AG20443 (cell line): Measurements from ENCODE around the gene KPNA3.
"Not testable (repeated sequence)": the region's sequence is repeated elsewhere in the genome, so short reads cannot be mapped to it uniquely, and the experiment has no call there.

Experiments used
- DNase-seq: peaks from one replicate; pipeline ENCODE4 v3.0.0; 2012; ENCODE audit warnings: low spot score, mixed read lengths

Gene KPNA3, protein sequence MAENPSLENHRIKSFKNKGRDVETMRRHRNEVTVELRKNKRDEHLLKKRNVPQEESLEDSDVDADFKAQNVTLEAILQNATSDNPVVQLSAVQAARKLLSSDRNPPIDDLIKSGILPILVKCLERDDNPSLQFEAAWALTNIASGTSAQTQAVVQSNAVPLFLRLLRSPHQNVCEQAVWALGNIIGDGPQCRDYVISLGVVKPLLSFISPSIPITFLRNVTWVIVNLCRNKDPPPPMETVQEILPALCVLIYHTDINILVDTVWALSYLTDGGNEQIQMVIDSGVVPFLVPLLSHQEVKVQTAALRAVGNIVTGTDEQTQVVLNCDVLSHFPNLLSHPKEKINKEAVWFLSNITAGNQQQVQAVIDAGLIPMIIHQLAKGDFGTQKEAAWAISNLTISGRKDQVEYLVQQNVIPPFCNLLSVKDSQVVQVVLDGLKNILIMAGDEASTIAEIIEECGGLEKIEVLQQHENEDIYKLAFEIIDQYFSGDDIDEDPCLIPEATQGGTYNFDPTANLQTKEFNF

GRCh38 chr13:49792550-49793324 lies at the start of gene KPNA3:
KPNA3 (minus strand) TSS chr13:49792682; CDS start chr13:49792506, 176 bp downstream.
- DNase-seq: peak; percentile 96

- no peak for DNase-seq
Measured at GRCh38 chr13:49841964-49842363, 49.5 kb upstream of the KPNA3 start.

DNA sequence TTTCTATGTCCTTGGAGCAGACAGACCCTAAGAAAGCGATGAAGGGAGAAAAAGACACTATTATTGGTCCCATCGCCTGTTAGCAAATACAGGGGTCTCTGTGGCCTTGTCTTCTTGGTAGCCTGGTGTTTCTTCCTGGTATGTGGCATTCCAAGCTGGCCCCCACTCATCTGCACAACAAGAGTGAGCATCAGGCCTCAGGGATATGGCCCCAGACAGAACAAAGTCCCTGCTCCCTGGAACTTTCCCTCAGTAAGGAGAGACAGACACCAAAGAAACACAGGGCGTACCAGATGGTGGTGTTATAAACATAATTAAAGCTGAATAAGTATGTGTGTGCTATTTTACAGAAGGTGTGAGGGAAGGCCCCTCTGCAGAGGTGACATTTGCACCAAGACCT lies 48.2 kb upstream of the KPNA3 start:
- no peak for DNase-seq

- peak; percentile 29 for DNase-seq
Measured at GRCh38 chr13:49840266-49840665, 47.8 kb upstream of the KPNA3 start.

DNA sequence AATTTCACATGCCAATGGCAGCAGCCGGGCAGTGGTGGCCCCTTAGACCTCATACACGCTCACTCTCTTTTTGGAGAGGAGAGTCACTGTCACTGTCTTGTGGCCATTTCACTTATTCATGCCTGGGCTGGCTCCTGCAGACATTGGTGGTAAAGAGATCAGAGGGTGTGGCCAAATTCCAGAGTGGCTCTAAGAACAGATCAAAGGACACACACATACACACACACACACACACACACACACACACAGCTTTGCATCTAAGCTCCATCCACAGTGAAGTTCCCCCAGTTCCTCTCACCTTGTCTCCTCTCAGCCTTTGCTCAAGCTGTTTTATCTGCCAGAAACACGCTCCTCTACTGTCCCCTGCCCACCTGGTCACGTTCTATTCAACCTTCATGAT lies 46.5 kb upstream of the KPNA3 start:
- no peak for DNase-seq

DNA sequence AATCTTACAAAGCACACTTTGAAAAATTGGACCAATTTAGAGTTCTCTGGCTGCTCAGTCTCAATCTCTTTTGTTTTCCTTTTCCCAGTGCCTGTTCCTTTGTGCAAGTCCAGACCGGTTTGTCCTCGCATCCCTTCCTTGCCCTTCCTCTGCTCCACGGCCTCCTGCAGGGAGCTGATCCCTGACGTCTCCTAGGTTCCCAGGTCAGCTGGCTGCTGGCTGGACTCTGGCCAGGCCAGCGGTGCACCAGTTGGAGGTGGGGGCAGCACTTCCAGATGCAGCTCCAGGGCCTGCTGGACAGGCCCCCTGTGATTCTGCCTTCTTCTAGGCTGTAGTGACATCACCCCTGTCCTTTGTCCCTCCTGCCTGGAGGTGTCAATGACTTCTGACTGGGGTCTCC lies 44.0 kb upstream of the KPNA3 start:
- no peak for DNase-seq

DNA sequence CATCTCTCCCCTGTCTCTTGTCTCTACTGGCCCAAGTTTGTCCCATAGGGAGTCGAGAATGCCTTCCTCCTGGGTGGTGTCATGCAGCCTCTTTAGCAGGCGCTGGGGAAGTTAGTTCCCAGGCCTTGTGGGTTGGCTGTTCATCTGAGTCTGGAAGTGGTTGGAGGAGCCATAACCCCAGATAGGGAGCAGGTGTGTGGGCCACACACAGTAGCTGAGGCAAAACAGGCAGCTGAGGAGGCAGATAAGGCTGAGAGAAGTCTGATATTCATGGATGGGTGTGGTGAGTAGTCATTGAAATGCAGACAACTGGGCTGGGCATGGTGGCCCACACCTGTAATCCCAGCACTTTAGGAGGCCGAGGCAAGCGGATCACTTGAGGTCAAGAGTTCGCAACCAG lies 40.9 kb upstream of the KPNA3 start:
- no peak for DNase-seq

DNA sequence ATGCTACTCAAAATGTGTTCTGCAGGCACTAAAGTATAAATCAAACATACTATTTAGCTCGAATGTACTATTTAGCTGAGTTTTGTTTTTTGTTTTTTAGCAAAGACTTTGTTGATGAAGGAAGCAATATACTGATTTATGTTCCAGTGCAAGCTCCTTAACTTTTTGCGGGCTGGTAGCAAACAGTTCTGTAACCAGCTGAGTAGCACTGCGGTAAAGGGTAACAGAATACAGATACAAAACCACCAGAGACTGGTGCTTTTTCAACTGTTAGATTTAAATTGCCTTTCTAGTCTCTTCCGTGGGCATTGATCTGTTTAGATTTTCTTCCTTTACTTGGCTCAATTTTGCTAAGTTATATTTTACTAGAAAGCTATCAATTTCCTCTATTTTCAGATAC lies 39.0 kb upstream of the KPNA3 start:
- DNase-seq: no peak

DNA sequence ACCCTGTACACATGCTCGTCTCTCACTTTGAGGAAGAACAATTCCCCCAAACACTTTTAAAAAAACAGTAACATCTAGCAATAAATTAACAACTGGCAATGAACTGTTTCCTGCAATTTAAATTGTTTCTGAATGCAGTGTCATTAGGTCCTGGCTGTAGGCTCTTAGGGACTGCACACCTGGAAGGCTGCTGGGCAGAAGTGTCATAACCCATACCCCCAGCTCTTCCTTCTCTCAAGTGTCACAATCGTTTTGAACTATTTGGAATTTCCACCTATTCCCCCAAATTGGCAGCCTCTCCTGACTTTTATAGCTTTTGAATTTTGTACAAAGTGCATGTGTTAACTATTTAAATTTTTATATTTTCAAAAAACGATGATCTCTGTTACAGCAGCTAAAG lies 38.2 kb upstream of the KPNA3 start:
- DNase-seq: no peak

- DNase-seq: no peak
Measured at GRCh38 chr13:49829715-49830114, 37.2 kb upstream of the KPNA3 start.

GRCh38 chr13:49828453-49828852 lies 36.0 kb upstream of the KPNA3 start:
- no peak for DNase-seq

DNA sequence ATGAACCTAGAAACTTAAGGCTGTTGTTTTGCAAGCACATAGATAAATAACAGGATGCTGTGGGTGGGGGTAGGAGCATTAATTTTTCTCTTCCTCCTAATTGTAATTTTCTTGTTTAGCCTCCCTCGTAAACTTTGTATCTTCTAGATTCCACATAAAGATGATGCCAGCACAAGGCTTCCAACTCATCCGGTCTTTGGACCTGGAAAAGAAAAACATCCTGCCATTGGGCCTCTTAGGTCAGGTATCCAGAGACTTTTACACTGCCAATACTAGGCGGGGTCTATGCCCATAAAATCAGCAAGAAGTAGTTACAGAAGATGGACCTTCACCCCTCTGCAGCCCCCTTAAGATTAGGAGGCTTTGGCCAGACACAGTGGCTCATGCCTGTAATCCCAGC lies 35.4 kb upstream of the KPNA3 start:
- no peak for DNase-seq

GRCh38 chr13:49827336-49827735 lies 34.9 kb upstream of the KPNA3 start:
- DNase-seq: no peak

GRCh38 chr13:49821216-49822009 lies 28.9 kb upstream of the KPNA3 start:
- no peak for DNase-seq

DNA sequence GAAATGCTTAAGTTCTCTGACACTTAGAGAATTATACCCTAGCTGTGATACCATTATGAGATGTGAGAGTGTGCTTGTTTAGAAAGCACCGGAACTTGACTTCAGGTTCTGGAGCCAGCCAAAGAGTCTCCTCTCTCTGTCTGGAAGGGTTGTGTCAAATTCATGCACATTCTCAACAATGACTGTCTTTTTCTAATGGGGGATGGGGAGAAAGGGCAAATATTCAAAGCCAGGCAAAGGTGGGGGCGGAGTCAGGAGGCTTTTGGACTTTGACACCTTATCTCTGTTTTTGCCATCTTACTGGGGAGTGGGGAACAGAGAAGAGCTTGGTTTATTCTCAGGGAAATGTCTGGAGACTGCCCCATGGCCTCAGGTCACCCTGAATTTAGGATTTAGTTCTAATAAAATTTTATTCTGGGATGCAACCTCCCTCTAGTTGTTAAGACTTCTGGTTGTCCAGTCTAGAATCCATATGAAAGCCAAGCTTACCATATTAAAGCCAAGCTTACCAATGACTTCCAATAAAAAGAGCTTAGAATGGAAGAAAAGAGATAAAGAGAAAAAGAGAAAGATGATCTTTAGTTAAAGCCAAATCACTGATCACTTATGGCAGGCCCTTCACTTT lies 28.2 kb upstream of the KPNA3 start:
- DNase-seq: no peak

GRCh38 chr13:49816047-49816446 lies 23.6 kb upstream of the KPNA3 start:
- not testable (repeated sequence) for DNase-seq

DNA sequence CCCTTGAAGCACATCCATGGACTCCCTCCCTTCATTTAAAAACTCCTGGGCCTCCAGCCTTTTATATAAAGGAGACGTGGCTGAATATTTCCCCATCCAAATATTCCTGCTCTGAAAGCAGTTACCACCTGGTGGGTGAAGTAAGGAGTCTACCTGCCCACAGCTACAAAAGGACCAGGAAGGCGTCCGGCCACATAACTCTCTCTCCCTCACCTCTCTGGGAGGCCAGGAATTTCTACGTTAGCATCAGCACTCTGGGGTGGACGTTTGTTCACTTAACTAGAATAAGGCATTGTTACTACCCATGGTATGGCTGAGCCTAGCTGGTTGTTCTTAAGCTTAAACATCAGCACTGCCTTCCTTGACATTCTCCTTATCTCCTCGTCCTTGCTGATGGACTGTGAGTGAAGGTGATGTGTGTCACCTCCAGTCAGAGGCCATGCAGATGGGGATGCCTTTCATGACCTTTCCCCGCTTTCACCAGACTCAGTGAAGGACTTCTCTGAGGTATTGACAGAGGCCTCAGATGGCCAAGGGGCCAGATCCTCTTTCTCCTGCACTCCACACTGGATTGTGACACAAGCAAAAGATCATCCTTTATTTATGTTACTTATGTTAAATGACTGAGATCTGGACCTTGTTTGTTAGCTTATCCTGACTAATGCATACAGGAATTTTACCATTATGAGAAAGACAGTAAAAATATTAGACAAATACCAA lies 22.2 kb upstream of the KPNA3 start:
- no peak for DNase-seq

- no peak for DNase-seq
Measured at GRCh38 chr13:49812812-49813211, 20.3 kb upstream of the KPNA3 start.

DNA sequence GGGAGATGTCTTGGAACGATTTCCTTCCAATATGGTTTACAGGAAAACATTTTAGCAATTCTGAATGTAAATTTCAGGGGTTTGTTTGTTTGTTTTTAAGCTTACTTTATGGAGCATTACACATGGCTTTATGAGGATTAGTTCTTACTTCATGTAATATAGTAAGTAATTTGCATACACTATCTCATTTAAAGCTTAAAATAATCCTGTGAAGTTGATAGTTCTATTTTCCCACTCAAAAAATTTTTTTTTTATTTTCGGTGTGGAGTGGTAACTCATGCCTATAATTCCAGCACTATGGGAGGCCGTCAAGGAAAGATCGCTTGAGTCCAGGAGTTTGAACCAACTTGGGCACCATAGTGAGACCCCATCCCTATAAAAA lies 19.0 kb upstream of the KPNA3 start:
- DNase-seq: no peak

GRCh38 chr13:49810567-49811526 lies 18.4 kb upstream of the KPNA3 start:
- DNase-seq: peak; percentile 49
